HepG2 (cell line): ENCODE measurements around the gene SLC39A2. TPM values are rescaled to one million over a fixed set of nuclear protein-coding genes. Genes with fewer than 3 reads are reported as not detected.

Experiments used
- BCLAF1 ChIP-seq: fragments of 450-650 bp; IDR thresholded peaks from 2 replicates; pipeline ENCODE4 v1.6.1; 2017; ENCODE audit warnings: mild to moderate bottlenecking
- CEBPB ChIP-seq: IDR thresholded peaks from 2 replicates; pipeline ENCODE4 v1.6.1; 2011; ENCODE audit warnings: low read depth, low read length, improper control_type of control experiment, borderline replicate concordance
- ETV5 ChIP-seq: IDR thresholded peaks from 2 replicates; pipeline ENCODE4 v1.6.1; 2018; ENCODE audit warnings: missing biosample characterization, missing genetic modification reagents, inconsistent platforms, borderline replicate concordance
- EZH2 ChIP-seq: conservative IDR thresholded peaks from 2 replicates; pipeline ENCODE4 v1.6.1; 2012; ENCODE audit warnings: mild to moderate bottlenecking, low read depth, low read length, moderate library complexity
- JUND ChIP-seq: sonication (generic); formaldehyde crosslinking; IDR thresholded peaks from 2 replicates; pipeline ENCODE4 v1.8.0; 2022; ENCODE audit warnings: mild to moderate bottlenecking, missing genetic modification reagents
- KAT2B ChIP-seq: fragments of 150-350 bp; IDR thresholded peaks from 2 replicates; pipeline ENCODE4 v1.6.1; 2014; ENCODE audit warnings: low read depth, low read length, borderline replicate concordance
- MBNL3 ChIP-seq: fragments of 250-450 bp; sonication (Bioruptor Pico); conservative IDR thresholded peaks from 2 replicates; pipeline ENCODE4 v1.8.0; 2022; ENCODE audit warnings: mild to moderate bottlenecking, inconsistent platforms
- MTA1 ChIP-seq: sonication (generic); formaldehyde crosslinking; IDR thresholded peaks from 2 replicates; pipeline ENCODE4 v1.4.0; 2020; ENCODE audit warnings: missing genetic modification reagents, mild to moderate bottlenecking, borderline replicate concordance
- MZF1 ChIP-seq: sonication (generic); formaldehyde crosslinking; IDR thresholded peaks from 2 replicates; pipeline ENCODE4 v1.8.1; 2023; ENCODE audit warnings: mild to moderate bottlenecking, missing genetic modification reagents, borderline replicate concordance
- NFIC ChIP-seq: IDR thresholded peaks from 2 replicates; pipeline ENCODE4 v1.6.1; 2012; ENCODE audit warnings: mild to moderate bottlenecking, low read length, inconsistent platforms
- POLR2G ChIP-seq: fragments of 200-400 bp; formaldehyde crosslinking; IDR thresholded peaks from 2 replicates; pipeline ENCODE4 v1.6.1; 2018; ENCODE audit warnings: mild to moderate bottlenecking, low read depth, low read length, moderate library complexity
- RBAK ChIP-seq: sonication (generic); formaldehyde crosslinking; IDR thresholded peaks from 2 replicates; pipeline ENCODE4 v1.5.1; 2020; ENCODE audit warnings: mild to moderate bottlenecking, missing genetic modification reagents
- STAT5B ChIP-seq: sonication (generic); formaldehyde crosslinking; IDR thresholded peaks from 2 replicates; pipeline ENCODE4 v1.4.0; 2020; ENCODE audit warnings: missing genetic modification reagents
- SUZ12 ChIP-seq: fragments of 150-350 bp; IDR thresholded peaks from 2 replicates; pipeline ENCODE4 v1.6.1; 2014; ENCODE audit warnings: low read depth, low read length
- ZFY ChIP-seq: sonication (generic); formaldehyde crosslinking; IDR thresholded peaks from 2 replicates; pipeline ENCODE4 v1.4.0; 2020; ENCODE audit warnings: missing genetic modification reagents
- ZNF251 ChIP-seq: sonication (generic); formaldehyde crosslinking; IDR thresholded peaks from 2 replicates; pipeline ENCODE4 v1.9.0; 2021; ENCODE audit warnings: mild to moderate bottlenecking, missing genetic modification reagents
- ZNF414 ChIP-seq: sonication (generic); formaldehyde crosslinking; IDR thresholded peaks from 2 replicates; pipeline ENCODE4 v1.5.0; 2020; ENCODE audit warnings: missing genetic modification reagents
- ZNF569 ChIP-seq: sonication (generic); formaldehyde crosslinking; IDR thresholded peaks from 2 replicates; pipeline ENCODE4 v1.5.0; 2020; ENCODE audit warnings: mild to moderate bottlenecking, missing genetic modification reagents, moderate library complexity, borderline replicate concordance
- ZNF678 ChIP-seq: sonication (generic); formaldehyde crosslinking; IDR thresholded peaks from 2 replicates; pipeline ENCODE4 v1.4.0; 2020; ENCODE audit warnings: mild to moderate bottlenecking, missing genetic modification reagents
- ZNF770 ChIP-seq: sonication (generic); formaldehyde crosslinking; IDR thresholded peaks from 2 replicates; pipeline ENCODE4 v1.5.0; 2020; ENCODE audit warnings: mild to moderate bottlenecking, missing genetic modification reagents
- ZSCAN22 ChIP-seq: sonication (generic); formaldehyde crosslinking; IDR thresholded peaks from 2 replicates; pipeline ENCODE4 v1.4.0; 2020; ENCODE audit warnings: mild to moderate bottlenecking, missing genetic modification reagents
- polyA plus RNA-seq, 8 experiments: library from polyadenylated mRNA; depleted of rRNA in 3 of 8; stranded (reverse) in 7 of 8; unstranded in 1 of 8; fragments of >200 nt; fragmentation: Illumina TruSeq in 4 of 8; extraction: Trizol in 4 of 8; gene quantifications; 2 replicates each; pipeline versions ENCODE4 v1.2.1 to v1.2.3, GENCODE V29; 2011 to 2016; ENCODE audit warnings: low read depth in 4 of 8, missing spikeins in 1 of 8, mixed read lengths in 1 of 8; ENCODE audit not compliant: insufficient read depth in 1 of 8
- total RNA-seq, 5 experiments: library from RNA; depleted of rRNA; stranded (reverse); fragments of >200 nt; fragmentation: Illumina TruSeq; extraction: Trizol; gene quantifications; 2 replicates each; pipeline ENCODE4 v1.2.3, GENCODE V29; 2016; ENCODE audit warnings: low read depth in 1 of 5
- TF ChIP-seq, protein P1 (sequence below): sonication (generic); formaldehyde crosslinking; IDR thresholded peaks from 2 replicates; pipeline ENCODE4 v1.5.0; 2020; ENCODE audit warnings: missing genetic modification reagents

SLC39A2 gene
- total and polyA plus RNA-seq, 2 of the 13 experiments (the other 11 are each of a cell fraction or from before 2014, with no cell fraction given), result 0.08 to 0.11 TPM

- TF ChIP-seq POLR2G (peak; percentile 63; the same call in 1 of the 2 replicates), ZNF414 (CRISPR knock-in tag) (no peak), ETV5 (peak; percentile 52; the same call in 1 of the 2 replicates), ZNF569 (CRISPR knock-in tag) (no peak), MZF1 (CRISPR knock-in tag) (no peak), MBNL3 (CRISPR knock-in tag) (no peak), ZFY (CRISPR knock-in tag) (no peak; the same call in 1 of the 2 replicates), SUZ12 (no peak), ZNF251 (no peak), JUND (CRISPR knock-in tag) (no peak), NFIC (no peak), BCLAF1 (no peak), STAT5B (CRISPR knock-in tag) (no peak), KAT2B (no peak), CEBPB (no peak), MTA1 (no peak), ZNF678 (CRISPR knock-in tag) (no peak), ZNF770 (CRISPR knock-in tag) (no peak), EZH2 (no peak), ZSCAN22 (CRISPR knock-in tag) (no peak), RBAK (no peak)
- TF ChIP-seq, protein P1, sequence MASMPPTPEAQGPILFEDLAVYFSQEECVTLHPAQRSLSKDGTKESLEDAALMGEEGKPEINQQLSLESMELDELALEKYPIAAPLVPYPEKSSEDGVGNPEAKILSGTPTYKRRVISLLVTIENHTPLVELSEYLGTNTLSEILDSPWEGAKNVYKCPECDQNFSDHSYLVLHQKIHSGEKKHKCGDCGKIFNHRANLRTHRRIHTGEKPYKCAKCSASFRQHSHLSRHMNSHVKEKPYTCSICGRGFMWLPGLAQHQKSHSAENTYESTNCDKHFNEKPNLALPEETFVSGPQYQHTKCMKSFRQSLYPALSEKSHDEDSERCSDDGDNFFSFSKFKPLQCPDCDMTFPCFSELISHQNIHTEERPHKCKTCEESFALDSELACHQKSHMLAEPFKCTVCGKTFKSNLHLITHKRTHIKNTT (CRISPR knock-in tag), result no peak
These were observed 39.6 kb downstream of the SLC39A2 start (continued) for GRCh38 chr14:21038441-21039422.
